ENCODE data around the gene N4BP3.

N4BP3 gene

DNA sequence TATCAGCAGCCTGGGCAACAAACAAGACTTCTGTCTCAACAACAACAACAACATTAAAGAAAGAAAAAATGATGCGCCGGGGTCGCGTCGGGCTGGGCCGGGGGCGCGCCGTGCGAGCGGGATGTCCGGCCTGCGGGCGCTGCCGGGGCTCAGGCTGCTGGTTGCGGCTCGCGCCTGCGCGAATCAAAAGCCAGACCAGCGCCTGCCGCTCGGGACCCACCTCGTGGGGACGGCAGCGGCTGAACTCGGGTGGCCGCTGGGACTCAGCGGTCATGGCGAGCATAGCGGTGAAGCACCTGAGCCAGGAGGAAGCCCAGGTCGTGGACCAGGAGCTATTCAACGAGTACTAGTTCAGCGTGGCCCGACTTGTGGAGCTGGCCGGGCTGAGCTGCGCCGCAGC, 52.2 kb downstream of the N4BP3 start:
- H3K9me3 Mint-ChIP-seq: no peaks in the 10 kb centered on the region
- no peak overlapping the region for H3K27ac Mint-ChIP-seq
- no peaks in the 10 kb centered on the region for H3K36me3 Mint-ChIP-seq (ENCODE audit: low read depth)
- H3K27me3 Mint-ChIP-seq: peaks cover 6% of the 10 kb centered on the region
- peaks cover 8% of the 10 kb centered on the region for H3K4me1 Mint-ChIP-seq (ENCODE audit: low read depth)
- no peak overlapping the region for H3K4me3 Mint-ChIP-seq

- no peaks in the 10 kb centered on the region for H3K36me3 Mint-ChIP-seq (ENCODE audit: low read depth)
- no peak overlapping the region for H3K27ac Mint-ChIP-seq
- no peaks in the 10 kb centered on the region for H3K4me1 Mint-ChIP-seq (ENCODE audit: low read depth)
- no peaks in the 10 kb centered on the region for H3K27me3 Mint-ChIP-seq
- H3K9me3 Mint-ChIP-seq: no peaks in the 10 kb centered on the region
- H3K4me3 Mint-ChIP-seq: no peak overlapping the region
Measured at GRCh38 chr5:178170455-178170854, 57.1 kb downstream of the N4BP3 start.

DNA sequence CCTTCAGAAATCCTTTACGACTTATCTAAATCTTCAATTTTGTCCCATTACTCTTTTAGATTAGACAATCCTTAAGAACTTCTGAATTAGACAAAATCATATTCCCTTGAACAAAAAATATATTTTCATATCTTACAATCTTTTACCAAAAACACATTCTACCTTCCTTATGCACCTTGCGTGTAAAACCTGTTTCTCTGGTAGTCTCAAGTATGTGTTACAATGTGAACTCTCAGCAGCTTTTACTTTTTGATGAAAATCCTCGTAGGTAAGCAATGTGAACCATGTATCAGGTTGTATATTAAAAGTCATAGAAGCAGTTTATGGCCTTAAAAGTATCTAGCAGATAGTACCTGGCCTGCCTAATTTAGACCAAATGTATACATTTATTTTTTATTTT, 61.1 kb downstream of the N4BP3 start:
- H3K9me3 Mint-ChIP-seq: no peaks in the 10 kb centered on the region
- H3K4me1 Mint-ChIP-seq (ENCODE audit: low read depth): no peaks in the 10 kb centered on the region
- H3K27me3 Mint-ChIP-seq: no peaks in the 10 kb centered on the region
- H3K27ac Mint-ChIP-seq: no peak overlapping the region
- no peaks in the 10 kb centered on the region for H3K36me3 Mint-ChIP-seq (ENCODE audit: low read depth)
- H3K4me3 Mint-ChIP-seq: no peak overlapping the region
